ENCODE results near the gene CAMK2D.

CAMK2D gene

GRCh38 chr4:113740857-113741379, 20.6 kb downstream of the CAMK2D start:
- Histone ChIP-seq H3K36me3 (ENCODE audit: control insufficient read depth, insufficient read depth, low read length) (no peaks in the 10 kb centered on the region), H3K27me3 (replicated peaks; ENCODE audit: control insufficient read depth, insufficient read depth, low read length) (no peaks in the 10 kb centered on the region), H3K4me3 (replicated peaks; ENCODE audit: low read depth, low read length) (no peak overlapping the region)
- TF ChIP-seq CTCF (IDR thresholded peaks at IDR 0.05; ENCODE audit: insufficient read depth, low read length, poor library complexity, severe bottlenecking): no peak
- no peak for DNase-seq (ENCODE audit: extremely low read depth, insufficient read length)

DNA sequence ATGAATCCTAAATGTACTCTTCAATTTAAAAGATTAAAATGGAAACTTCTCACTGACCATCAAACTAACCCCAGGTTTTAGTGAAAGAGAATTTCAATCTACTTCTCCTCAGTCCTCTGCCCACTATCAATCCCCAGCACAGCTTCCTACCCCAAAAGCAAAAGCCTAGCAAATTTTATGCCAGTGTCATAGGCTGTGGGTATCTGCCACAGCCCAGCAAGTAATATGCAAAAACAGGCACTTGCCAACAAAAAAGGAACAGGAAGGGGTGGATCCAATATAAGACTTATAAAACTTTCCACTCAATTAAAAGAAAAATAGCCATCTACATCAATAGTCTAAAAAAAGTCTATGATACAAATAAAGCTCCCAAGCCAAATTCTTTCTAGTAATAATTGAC, 22.3 kb downstream of the CAMK2D start:
- TF ChIP-seq CTCF (IDR thresholded peaks at IDR 0.05; ENCODE audit: insufficient read depth, low read length, poor library complexity, severe bottlenecking): no peak
- no peak for DNase-seq (ENCODE audit: extremely low read depth, insufficient read length)
- Histone ChIP-seq H3K27me3 (replicated peaks; ENCODE audit: control insufficient read depth, insufficient read depth, low read length) (no peaks in the 10 kb centered on the region), H3K36me3 (ENCODE audit: control insufficient read depth, insufficient read depth, low read length) (no peaks in the 10 kb centered on the region), H3K4me3 (replicated peaks; ENCODE audit: low read depth, low read length) (no peak overlapping the region)

- Histone ChIP-seq H3K4me3 (replicated peaks; ENCODE audit: low read depth, low read length) (no peak overlapping the region), H3K36me3 (ENCODE audit: control insufficient read depth, insufficient read depth, low read length) (no peaks in the 10 kb centered on the region), H3K27me3 (replicated peaks; ENCODE audit: control insufficient read depth, insufficient read depth, low read length) (no peaks in the 10 kb centered on the region)
- no peak for TF ChIP-seq CTCF (IDR thresholded peaks at IDR 0.05; ENCODE audit: insufficient read depth, low read length, poor library complexity, severe bottlenecking)
- no peak for DNase-seq (ENCODE audit: extremely low read depth, insufficient read length)
Measured at GRCh38 chr4:113738251-113738650, 23.3 kb downstream of the CAMK2D start.

GRCh38 chr4:113733685-113734084, 27.9 kb downstream of the CAMK2D start:
- TF ChIP-seq CTCF (IDR thresholded peaks at IDR 0.05; ENCODE audit: insufficient read depth, low read length, poor library complexity, severe bottlenecking): no peak
- Histone ChIP-seq H3K36me3 (ENCODE audit: control insufficient read depth, insufficient read depth, low read length) (no peaks in the 10 kb centered on the region), H3K27me3 (replicated peaks; ENCODE audit: control insufficient read depth, insufficient read depth, low read length) (no peaks in the 10 kb centered on the region), H3K4me3 (replicated peaks; ENCODE audit: low read depth, low read length) (no peak overlapping the region)
- DNase-seq (ENCODE audit: extremely low read depth, insufficient read length): no peak

DNA sequence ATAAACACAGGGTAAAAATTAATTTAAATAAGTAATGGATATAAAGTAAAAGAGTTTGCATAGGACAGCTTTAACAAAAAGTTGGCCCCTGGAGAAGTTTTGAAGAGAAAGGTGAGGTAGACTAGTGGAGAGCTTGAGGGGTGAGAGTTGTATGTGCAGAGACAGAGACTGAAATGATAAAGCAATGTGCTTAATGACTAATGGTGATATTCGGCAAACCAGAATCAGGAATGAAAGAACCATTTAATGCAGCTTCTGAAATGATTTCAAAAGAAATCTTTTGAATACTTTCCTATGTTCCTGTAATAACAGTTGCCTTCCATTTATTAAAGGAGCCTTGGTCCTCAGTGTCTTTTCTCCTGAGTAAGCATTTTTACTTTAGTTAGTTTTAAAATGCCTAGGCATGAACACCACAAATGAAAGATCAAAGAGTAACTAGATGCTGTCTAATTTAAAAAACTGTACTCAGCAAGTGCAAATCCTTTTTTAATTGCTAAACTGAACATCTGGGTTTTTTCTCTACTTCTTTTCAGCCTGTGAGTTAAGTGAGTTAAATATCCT, 28.5 kb downstream of the CAMK2D start:
- no peak for DNase-seq (ENCODE audit: extremely low read depth, insufficient read length)
- TF ChIP-seq CTCF (IDR thresholded peaks at IDR 0.05; ENCODE audit: insufficient read depth, low read length, poor library complexity, severe bottlenecking): no peak
- Histone ChIP-seq H3K36me3 (ENCODE audit: control insufficient read depth, insufficient read depth, low read length) (no peaks in the 10 kb centered on the region), H3K4me3 (replicated peaks; ENCODE audit: low read depth, low read length) (no peak overlapping the region), H3K27me3 (replicated peaks; ENCODE audit: control insufficient read depth, insufficient read depth, low read length) (no peaks in the 10 kb centered on the region)

All from GM06990 (cell line).